IMR-90 (cell line): Measurements from ENCODE around the gene CALN1. TPM values are rescaled to one million over a fixed set of nuclear protein-coding genes. Genes with fewer than 3 reads are reported as not detected.

Experiments
- ATAC-seq: fragments of 200-7000 bp; cut with Tn5 transposase; 2 replicates; pipeline ENCODE4 v1.9.1; 2020; ENCODE audit warnings: low read depth, mild to moderate bottlenecking, moderate library complexity
- BruUV-seq: library from RNA; stranded (reverse); fragments of 400-500 nt; replicated peaks from 2 replicates; lab custom pipeline; 2021; lab: Mats Ljungman, UMichigan
- CTCF ChIA-PET: fragments of 300-600 bp; formaldehyde crosslinking; extraction: SDS; loops from one replicate; lab custom pipeline; 2021; ENCODE audit warnings: antibody characterized with exemption; lab: Yijun Ruan, JAX
- POLR2A ChIA-PET: fragments of 300-600 bp; sonication (Branson Sonifier 250); formaldehyde crosslinking; loops from one replicate; lab custom pipeline; 2022; ENCODE audit warnings: antibody characterized with exemption; ENCODE audit not compliant: unreplicated experiment; lab: Charles Lee
- DNase-seq: peaks from one replicate; pipeline ENCODE4 v3.0.0; 2013
- H2AFZ ChIP-seq: replicated peaks from 2 replicates; pipeline ENCODE3; 2013; ENCODE audit warnings: low read length, mild to moderate bottlenecking; ENCODE audit not compliant: poor library complexity
- H2AK5ac ChIP-seq: 2 replicates; pipeline ENCODE4 v1.6.1; 2013; ENCODE audit warnings: low read depth, low read length, inconsistent platforms
- H2AK9ac ChIP-seq: replicated peaks from 2 replicates; pipeline ENCODE3; 2013; ENCODE audit warnings: mild to moderate bottlenecking, low read depth, low read length, moderate library complexity; ENCODE audit not compliant: poor library complexity
- H2BK120ac ChIP-seq: 2 replicates; pipeline ENCODE4 v1.6.1; 2013; ENCODE audit warnings: low read depth, low read length, inconsistent platforms
- H2BK15ac ChIP-seq: 3 replicates; pipeline ENCODE4 v1.6.1; 2013; ENCODE audit warnings: low read depth, low read length, inconsistent platforms
- H2BK20ac ChIP-seq: 2 replicates; pipeline ENCODE4 v1.6.1; 2013; ENCODE audit warnings: low read depth, mild to moderate bottlenecking, inconsistent platforms, low read length, moderate library complexity
- H2BK5ac ChIP-seq: 2 replicates; pipeline ENCODE4 v1.6.1; 2013; ENCODE audit warnings: mild to moderate bottlenecking, low read depth, low read length, inconsistent platforms; ENCODE audit not compliant: poor library complexity, severe bottlenecking
- H3K14ac ChIP-seq: replicated peaks from 2 replicates; pipeline ENCODE4 v1.6.1; 2013; ENCODE audit warnings: low read depth, low read length, inconsistent platforms
- H3K18ac ChIP-seq: 2 replicates; pipeline ENCODE4 v1.6.1; 2013; ENCODE audit warnings: low read depth, low read length, control low read depth
- H3K23ac ChIP-seq: 2 replicates; pipeline ENCODE4 v1.6.1; 2013; ENCODE audit warnings: low read depth, low read length, inconsistent platforms
- H3K27ac ChIP-seq: 2 replicates; pipeline ENCODE4 v1.5.1; 2013; ENCODE audit warnings: mild to moderate bottlenecking, control low read depth, low read length; ENCODE audit not compliant: insufficient read depth
- H3K27me3 ChIP-seq: 2 replicates; pipeline ENCODE4 v1.6.1; 2013; ENCODE audit warnings: low read length; ENCODE audit not compliant: control insufficient read depth, insufficient read depth
- H3K36me3 ChIP-seq: 2 replicates; pipeline ENCODE4 v1.6.1; 2013; ENCODE audit warnings: low read length, mixed read lengths; ENCODE audit not compliant: control insufficient read depth, insufficient read depth
- H3K4ac ChIP-seq: 2 replicates; pipeline ENCODE4 v1.6.1; 2013; ENCODE audit warnings: low read depth, low read length, inconsistent platforms
- H3K4me1 ChIP-seq: 2 replicates; pipeline ENCODE4 v1.6.1; 2013; ENCODE audit warnings: low read length, mixed read lengths; ENCODE audit not compliant: control insufficient read depth, insufficient read depth
- H3K4me2 ChIP-seq: 2 replicates; pipeline ENCODE4 v1.6.1; 2013; ENCODE audit warnings: low read depth, mild to moderate bottlenecking, control low read depth, low read length, moderate library complexity
- H3K4me3 ChIP-seq: 2 replicates; pipeline ENCODE4 v1.5.1; 2013; ENCODE audit warnings: low read depth, mild to moderate bottlenecking, control low read depth, low read length, moderate library complexity; ENCODE audit not compliant: insufficient read depth
- H3K56ac ChIP-seq: 2 replicates; pipeline ENCODE4 v1.6.1; 2013; ENCODE audit warnings: low read length, inconsistent platforms; ENCODE audit not compliant: insufficient read depth; ENCODE audit errors: extremely low read depth
- H3K79me1 ChIP-seq, 2 experiments: 2 replicates each; pipeline ENCODE4 v1.6.1; 2013; ENCODE audit warnings: low read length in 2 of 2, inconsistent platforms in 1 of 2, low read depth in 1 of 2
- H3K9ac ChIP-seq: 2 replicates; pipeline ENCODE4 v1.6.1; 2013; ENCODE audit warnings: low read depth, low read length, control low read depth
- H3K9me1 ChIP-seq: 2 replicates; pipeline ENCODE4 v1.6.1; 2013; ENCODE audit warnings: low read length, inconsistent platforms; ENCODE audit not compliant: insufficient read depth
- H3K9me3 ChIP-seq: 2 replicates; pipeline ENCODE4 v1.6.1; 2013; ENCODE audit warnings: low read length; ENCODE audit not compliant: control insufficient read depth, insufficient read depth
- H4K20me1 ChIP-seq: 2 replicates; pipeline ENCODE4 v1.6.1; 2013; ENCODE audit warnings: low read length, inconsistent platforms; ENCODE audit not compliant: insufficient read depth
- H4K5ac ChIP-seq: 2 replicates; pipeline ENCODE4 v1.6.1; 2013; ENCODE audit warnings: mild to moderate bottlenecking, low read depth, low read length, control low read depth
- H4K8ac ChIP-seq, 2 experiments: 2 replicates each; pipeline ENCODE4 v1.6.1; 2013; ENCODE audit warnings: low read depth in 2 of 2, low read length in 2 of 2, control low read depth in 1 of 2, inconsistent platforms in 1 of 2
- H4K91ac ChIP-seq: 2 replicates; pipeline ENCODE4 v1.6.1; 2013; ENCODE audit warnings: low read depth, low read length, inconsistent platforms; ENCODE audit not compliant: insufficient read depth
- BHLHE40 ChIP-seq: fragments of 150-350 bp; IDR thresholded peaks from 2 replicates; pipeline ENCODE4 v1.6.1; 2016; ENCODE audit warnings: mild to moderate bottlenecking, low read depth, low read length
- CEBPB ChIP-seq: IDR thresholded peaks from 2 replicates; pipeline ENCODE4 v1.6.1; 2012; ENCODE audit warnings: low read depth, low read length, improper control_type of control experiment
- CHD1 ChIP-seq: IDR thresholded peaks from 2 replicates; pipeline ENCODE4 v1.6.1; 2012; ENCODE audit warnings: low read depth, low read length, improper control_type of control experiment
- FOS ChIP-seq: fragments of 150-350 bp; IDR thresholded peaks from 2 replicates; pipeline ENCODE4 v1.6.1; 2016; ENCODE audit warnings: low read depth, low read length
- MAFK ChIP-seq: IDR thresholded peaks from 2 replicates; pipeline ENCODE4 v1.6.1; 2012; ENCODE audit warnings: low read depth, low read length, improper control_type of control experiment
- MAZ ChIP-seq: IDR thresholded peaks from 2 replicates; pipeline ENCODE4 v1.6.1; 2012; ENCODE audit warnings: low read depth, mild to moderate bottlenecking, low read length, improper control_type of control experiment, moderate library complexity, borderline replicate concordance
- MXI1 ChIP-seq: IDR thresholded peaks from 2 replicates; pipeline ENCODE4 v1.6.1; 2012; ENCODE audit warnings: low read depth, mild to moderate bottlenecking, low read length, moderate library complexity, borderline replicate concordance
- NFE2L2 ChIP-seq: fragments of 150-350 bp; IDR thresholded peaks from 2 replicates; pipeline ENCODE4 v1.6.1; 2016; ENCODE audit warnings: low read depth, mild to moderate bottlenecking, low read length
- POLR2A ChIP-seq: IDR thresholded peaks from 2 replicates; pipeline ENCODE4 v1.6.1; 2012; ENCODE audit warnings: mild to moderate bottlenecking, low read depth, low read length
- RCOR1 ChIP-seq: IDR thresholded peaks from 2 replicates; pipeline ENCODE4 v1.6.1; 2012; ENCODE audit warnings: mild to moderate bottlenecking, low read length, improper control_type of control experiment; ENCODE audit not compliant: insufficient replicate concordance
- RFX5 ChIP-seq: IDR thresholded peaks from 2 replicates; pipeline ENCODE4 v1.8.0; 2012; ENCODE audit warnings: low read depth, mild to moderate bottlenecking, low read length, moderate library complexity
- SMC3 ChIP-seq: fragments of 150-350 bp; IDR thresholded peaks from 2 replicates; pipeline ENCODE4 v1.6.1; 2016; ENCODE audit warnings: low read depth, mild to moderate bottlenecking, antibody characterized with exemption, low read length, moderate library complexity
- WGBS, 2 experiments: methylation state at CpG; one replicate each; pipeline versions ENCODE4 v1.1.5 to v1.1.7; 2013; ENCODE audit warnings: missing lambda C conversion rate in 2 of 2; ENCODE audit not compliant: insufficient read length in 1 of 2; ENCODE audit errors: extremely low coverage in 2 of 2; 5-methylcytosine and 5-hydroxymethylcytosine counted together
- dilution Hi-C: fragments of 300-500 bp; cut with HindIII; formaldehyde crosslinking; loops from one replicate; pipeline ENCODE4 v1.14.3; 2018; ENCODE audit warnings: low sequenced_read_pairs; ENCODE audit not compliant: unreplicated experiment
- in situ Hi-C: fragments of 300-500 bp; cut with MboI; formaldehyde crosslinking; loops from 3 replicates; pipeline ENCODE4 v1.14.3; 2019; ENCODE audit warnings: low sequenced_read_pairs, inconsistent platforms, mixed read lengths
- intact Hi-C: fragments of 100-400 bp; cut with micrococcal nuclease; formaldehyde crosslinking; loops from 2 replicates; pipeline ENCODE4 v1.10.0; 2022
- polyA plus RNA-seq, 3 experiments: library from polyadenylated mRNA; depleted of rRNA; stranded (reverse); fragments of >200 nt; gene quantifications; 2 replicates each; pipeline ENCODE4 v1.2.3, GENCODE V29; 2012; ENCODE audit warnings: low replicate concordance in 1 of 3
- total RNA-seq: library from RNA; depleted of rRNA; stranded (reverse); fragments of >200 nt; gene quantifications from 2 replicates; pipeline ENCODE4 v1.2.3, GENCODE V29; 2012
- TF ChIP-seq, protein P1 (sequence below): conservative IDR thresholded peaks from 2 replicates; pipeline ENCODE4 v1.5.1; 2012; ENCODE audit warnings: mild to moderate bottlenecking, low read depth, low read length, improper control_type of control experiment
- TF ChIP-seq, protein P2 (sequence below): fragments of 150-350 bp; IDR thresholded peaks from 2 replicates; pipeline ENCODE4 v1.6.1; 2017; ENCODE audit warnings: mild to moderate bottlenecking, antibody characterized with exemption, low read length, low read depth
- TF ChIP-seq, protein P3 (sequence below): fragments of 150-350 bp; IDR thresholded peaks from 2 replicates; pipeline ENCODE4 v1.6.1; 2016; ENCODE audit warnings: low read depth, mild to moderate bottlenecking, low read length, moderate library complexity, borderline replicate concordance

CALN1 gene
- total and polyA plus RNA-seq, 2 of the 4 experiments (the other 2 are of a cell fraction), result not detected

DNA sequence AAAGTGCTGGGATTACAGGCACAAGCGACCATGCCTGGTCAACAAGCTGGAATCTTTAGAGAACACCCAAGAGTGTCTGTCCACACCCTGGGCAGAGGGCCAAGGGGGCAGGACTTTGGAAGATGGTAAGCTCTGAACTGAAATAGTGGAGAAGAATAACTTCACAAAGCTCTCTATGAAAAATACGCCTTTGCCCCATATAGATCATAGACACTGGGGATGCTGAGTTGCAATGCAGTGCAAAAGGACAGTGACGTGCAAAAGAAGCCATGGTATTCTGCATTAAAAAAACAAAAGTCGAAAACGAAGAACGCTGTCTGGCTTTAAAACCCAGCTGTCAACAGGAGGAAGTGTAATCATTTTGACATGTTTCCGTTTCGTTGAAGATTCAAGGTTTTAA lies 353.6 kb downstream of the CALN1 start:
- ChIA-PET POLR2A (no interaction called here), CTCF (no interaction called here)
- in situ Hi-C loops, result no loop called here
- no peak overlapping the region for H3K4me2 ChIP-seq
- TF ChIP-seq, protein P1, sequence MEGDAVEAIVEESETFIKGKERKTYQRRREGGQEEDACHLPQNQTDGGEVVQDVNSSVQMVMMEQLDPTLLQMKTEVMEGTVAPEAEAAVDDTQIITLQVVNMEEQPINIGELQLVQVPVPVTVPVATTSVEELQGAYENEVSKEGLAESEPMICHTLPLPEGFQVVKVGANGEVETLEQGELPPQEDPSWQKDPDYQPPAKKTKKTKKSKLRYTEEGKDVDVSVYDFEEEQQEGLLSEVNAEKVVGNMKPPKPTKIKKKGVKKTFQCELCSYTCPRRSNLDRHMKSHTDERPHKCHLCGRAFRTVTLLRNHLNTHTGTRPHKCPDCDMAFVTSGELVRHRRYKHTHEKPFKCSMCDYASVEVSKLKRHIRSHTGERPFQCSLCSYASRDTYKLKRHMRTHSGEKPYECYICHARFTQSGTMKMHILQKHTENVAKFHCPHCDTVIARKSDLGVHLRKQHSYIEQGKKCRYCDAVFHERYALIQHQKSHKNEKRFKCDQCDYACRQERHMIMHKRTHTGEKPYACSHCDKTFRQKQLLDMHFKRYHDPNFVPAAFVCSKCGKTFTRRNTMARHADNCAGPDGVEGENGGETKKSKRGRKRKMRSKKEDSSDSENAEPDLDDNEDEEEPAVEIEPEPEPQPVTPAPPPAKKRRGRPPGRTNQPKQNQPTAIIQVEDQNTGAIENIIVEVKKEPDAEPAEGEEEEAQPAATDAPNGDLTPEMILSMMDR, result no peak
- TF ChIP-seq CHD1 (no peak), CEBPB (no peak), MXI1 (no peak), SMC3 (no peak), POLR2A (no peak), RFX5 (no peak), BHLHE40 (no peak), MAFK (no peak), RCOR1 (no peak), NFE2L2 (no peak), FOS (no peak), MAZ (no peak)
- TF ChIP-seq, protein P2, sequence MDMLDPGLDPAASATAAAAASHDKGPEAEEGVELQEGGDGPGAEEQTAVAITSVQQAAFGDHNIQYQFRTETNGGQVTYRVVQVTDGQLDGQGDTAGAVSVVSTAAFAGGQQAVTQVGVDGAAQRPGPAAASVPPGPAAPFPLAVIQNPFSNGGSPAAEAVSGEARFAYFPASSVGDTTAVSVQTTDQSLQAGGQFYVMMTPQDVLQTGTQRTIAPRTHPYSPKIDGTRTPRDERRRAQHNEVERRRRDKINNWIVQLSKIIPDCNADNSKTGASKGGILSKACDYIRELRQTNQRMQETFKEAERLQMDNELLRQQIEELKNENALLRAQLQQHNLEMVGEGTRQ, result no peak
- TF ChIP-seq, protein P3, sequence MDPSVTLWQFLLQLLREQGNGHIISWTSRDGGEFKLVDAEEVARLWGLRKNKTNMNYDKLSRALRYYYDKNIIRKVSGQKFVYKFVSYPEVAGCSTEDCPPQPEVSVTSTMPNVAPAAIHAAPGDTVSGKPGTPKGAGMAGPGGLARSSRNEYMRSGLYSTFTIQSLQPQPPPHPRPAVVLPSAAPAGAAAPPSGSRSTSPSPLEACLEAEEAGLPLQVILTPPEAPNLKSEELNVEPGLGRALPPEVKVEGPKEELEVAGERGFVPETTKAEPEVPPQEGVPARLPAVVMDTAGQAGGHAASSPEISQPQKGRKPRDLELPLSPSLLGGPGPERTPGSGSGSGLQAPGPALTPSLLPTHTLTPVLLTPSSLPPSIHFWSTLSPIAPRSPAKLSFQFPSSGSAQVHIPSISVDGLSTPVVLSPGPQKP, result no peak
- no peak for ATAC-seq
- no peaks in the 10 kb centered on the region for H3K4me1 ChIP-seq
- H4K8ac ChIP-seq, result no peak overlapping the region
- no TSS peak for BruUV-seq
- H3K9me3 ChIP-seq, result 0 out of 2 replicates have a peak, but pooled peaks cover 1% of the 10 kb centered on the region
- dilution Hi-C loops, result no loop called here
- no peak for DNase-seq
- no peaks in the 10 kb centered on the region for H3K36me3 ChIP-seq
- H3K27ac ChIP-seq, result no peak overlapping the region
- no peak overlapping the region for H3K9ac ChIP-seq
- H3K79me1 ChIP-seq, result no peaks in the 10 kb centered on the region
- no peak overlapping the region for H3K23ac ChIP-seq
- no peak overlapping the region for H4K5ac ChIP-seq
- H2AK9ac ChIP-seq, result no peak overlapping the region
- H2AFZ ChIP-seq, result no peak overlapping the region
- H3K4ac ChIP-seq, result no peak overlapping the region
- 0% methylated on average over 3 of the region's 8 CpGs; no CpG with 5 or more reads in 1 of the 2 experiments for WGBS, 2 experiments
- no peaks in the 10 kb centered on the region for H3K9me1 ChIP-seq
- H3K14ac ChIP-seq, result no peak overlapping the region
- no peak overlapping the region for H2AK5ac ChIP-seq
- H2BK5ac ChIP-seq, result no peak overlapping the region
- H3K56ac ChIP-seq, result no peak overlapping the region
- no peak overlapping the region for H4K91ac ChIP-seq
- H3K4me3 ChIP-seq, result no peak overlapping the region
- intact Hi-C loops, result no loop called here
- no peak overlapping the region for H2BK20ac ChIP-seq
- no peaks in the 10 kb centered on the region for H3K27me3 ChIP-seq
- no peak overlapping the region for H2BK15ac ChIP-seq
- no peaks in the 10 kb centered on the region for H4K20me1 ChIP-seq
- H2BK120ac ChIP-seq, result no peak overlapping the region
- no peak overlapping the region for H3K18ac ChIP-seq
